GM21825 (cell line): ENCODE measurements around the gene ZNF79.
A peak's percentile ranks its signal among the peaks of the same experiment; 100 is the strongest.

Source experiments
- ATAC-seq: cut with Tn5 transposase; IDR thresholded peaks from one replicate; pipeline ENCODE4 v1.9.1; 2021; ENCODE audit warnings: mild to moderate bottlenecking, moderate library complexity; ENCODE audit not compliant: unreplicated experiment

ZNF79 gene

DNA sequence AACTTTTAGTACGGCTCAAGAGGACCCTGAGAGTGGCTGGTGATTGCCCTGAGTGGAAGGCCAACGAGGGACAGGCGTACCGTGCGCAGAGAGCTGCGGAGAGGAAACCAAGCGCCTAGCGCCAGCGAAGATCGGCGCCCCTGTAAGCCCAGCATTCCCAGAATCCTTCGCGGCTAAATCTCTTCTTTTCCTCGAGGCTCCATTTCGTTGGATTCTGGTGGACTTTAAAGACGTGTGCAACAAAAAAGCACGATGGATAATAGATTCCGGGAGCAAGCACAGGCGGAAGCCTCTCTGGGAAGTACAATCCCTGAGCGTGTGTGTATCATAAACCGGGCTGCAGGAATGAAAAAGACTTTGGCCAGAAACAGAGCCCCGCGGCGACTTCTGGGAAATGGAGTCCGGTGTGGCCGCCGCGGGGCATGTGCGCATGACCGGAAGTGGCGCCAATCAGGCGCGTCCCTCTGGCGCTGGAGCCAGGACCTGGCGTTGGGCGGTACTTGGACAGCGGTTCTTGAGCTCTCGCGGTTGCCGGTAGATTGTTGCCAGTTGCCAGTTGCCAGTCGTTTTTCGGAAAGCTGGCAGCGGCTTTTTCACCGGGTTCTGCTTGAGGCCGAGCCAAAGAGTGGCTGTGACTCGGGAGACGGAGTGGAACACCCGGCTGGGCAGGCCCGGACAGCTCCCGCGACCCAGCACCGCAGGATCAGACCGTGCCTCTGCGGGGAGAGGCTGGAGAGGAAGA lies at the start of gene ZNF79:
ZNF79 (plus strand) TSS at position 449 of the 742 bp plus-strand sequence. CDS start 406 bp downstream, outside the sequence.
- ATAC-seq: peak; percentile 85

DNA sequence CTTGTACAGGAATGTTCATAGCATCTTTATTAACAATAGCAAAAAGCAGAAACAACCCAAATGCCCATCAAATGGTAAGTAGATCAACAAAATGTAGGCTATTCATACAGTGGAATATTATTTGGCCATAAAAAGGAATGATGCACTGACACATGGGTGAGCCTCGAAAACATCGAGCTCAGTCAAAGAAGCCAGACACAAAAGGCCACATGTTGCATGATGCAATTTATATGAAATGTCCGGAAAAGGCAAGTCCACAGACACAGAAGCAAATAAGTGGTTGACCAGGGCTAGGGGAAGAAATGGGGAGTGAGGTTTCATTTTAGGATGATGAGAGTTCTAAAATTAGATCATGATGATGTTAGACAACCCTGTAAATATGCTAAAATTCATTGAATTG lies 43.7 kb upstream of the ZNF79 start:
- ATAC-seq: no peak

DNA sequence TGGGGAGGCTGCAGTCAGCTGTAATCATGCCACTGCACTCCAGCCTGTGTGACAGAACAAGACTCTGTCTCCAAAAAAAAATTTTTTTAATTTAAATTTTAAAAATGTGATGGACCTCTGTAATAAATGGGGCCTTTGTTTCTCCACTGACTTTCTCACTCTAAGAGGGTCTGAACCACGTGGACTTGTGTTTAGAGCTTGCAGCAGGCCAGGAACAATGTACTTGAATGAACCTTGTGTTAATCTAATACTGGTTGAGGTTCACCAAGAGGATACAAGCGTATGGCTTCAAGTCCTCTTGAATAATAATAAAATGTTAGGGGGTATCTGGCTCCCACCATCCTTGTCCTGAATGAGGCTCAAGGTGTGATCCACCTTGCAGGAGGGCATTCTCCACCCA lies 41.6 kb upstream of the ZNF79 start:
- ATAC-seq: no peak

DNA sequence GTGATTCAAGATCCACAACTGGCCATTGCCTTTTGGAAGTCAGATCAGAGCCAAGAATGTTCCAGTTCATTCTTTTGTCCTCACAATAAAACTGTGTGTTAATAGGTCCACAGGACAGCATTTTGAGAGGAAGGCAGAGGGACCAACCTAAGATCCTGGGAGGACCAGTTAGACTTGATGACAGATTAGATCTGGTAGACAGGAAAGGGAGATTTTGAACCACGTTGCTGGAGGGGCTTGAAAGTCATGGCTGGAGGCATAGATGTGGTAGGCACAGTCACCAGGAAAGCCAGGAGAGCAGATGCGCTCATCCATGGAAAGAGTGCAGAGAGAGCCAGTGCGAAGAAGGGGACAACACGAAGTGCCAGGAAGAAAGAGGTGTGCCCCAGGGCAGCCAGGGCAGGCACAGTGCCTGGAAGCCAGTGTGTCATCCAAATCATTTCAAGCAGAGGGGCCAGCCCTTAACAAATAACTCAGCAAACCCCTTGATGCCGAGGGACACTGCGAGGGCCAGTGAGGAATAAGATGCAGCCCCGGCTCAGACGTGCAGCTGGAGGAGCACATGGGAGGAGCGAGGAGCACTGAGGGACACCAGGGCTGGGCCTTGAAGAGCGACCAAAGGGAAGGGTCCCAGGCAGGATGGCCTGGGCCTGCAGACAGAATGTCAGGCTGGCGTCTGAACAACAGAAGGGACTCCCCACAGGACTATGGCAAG lies 40.0 kb upstream of the ZNF79 start:
- ATAC-seq: no peak

DNA sequence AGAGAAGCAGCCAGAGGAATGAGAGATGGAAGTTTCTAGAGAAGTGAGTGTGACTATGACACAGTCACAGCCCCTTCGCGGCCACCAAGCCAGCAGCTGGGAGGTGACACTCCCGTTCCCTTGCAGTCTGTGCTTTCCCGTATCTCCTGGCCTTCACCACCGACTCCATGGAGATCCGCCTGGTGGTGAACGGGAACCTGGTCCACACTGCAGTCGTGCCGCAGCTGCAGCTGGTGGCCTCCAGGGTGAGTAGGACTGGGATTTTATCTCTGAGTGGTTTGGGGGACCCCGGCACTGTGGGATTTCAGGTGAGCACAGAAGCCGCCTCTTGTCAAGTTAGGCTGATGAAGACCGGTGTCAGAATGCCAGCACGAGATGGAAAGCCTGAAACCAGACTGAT lies 39.3 kb upstream of the ZNF79 start:
- ATAC-seq: no peak

DNA sequence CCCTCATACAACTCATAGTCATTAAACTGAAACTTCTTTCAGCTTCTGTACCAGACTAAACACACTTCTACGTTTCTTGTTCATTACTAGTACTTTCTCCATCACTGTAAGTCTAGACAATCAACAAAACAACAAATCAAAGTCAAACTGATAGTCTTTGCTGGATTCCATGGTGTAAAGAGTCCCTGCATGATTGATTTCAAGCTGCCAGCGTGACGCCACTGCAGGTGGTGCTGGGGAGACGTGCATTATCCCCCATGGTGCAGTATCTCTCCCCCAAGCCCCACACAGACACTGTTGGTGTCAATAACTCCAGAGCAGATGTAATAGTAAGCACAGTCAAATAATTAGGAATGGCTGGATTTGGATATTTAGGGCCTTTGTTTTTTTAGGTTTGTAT lies 37.9 kb upstream of the ZNF79 start:
- ATAC-seq: no peak

DNA sequence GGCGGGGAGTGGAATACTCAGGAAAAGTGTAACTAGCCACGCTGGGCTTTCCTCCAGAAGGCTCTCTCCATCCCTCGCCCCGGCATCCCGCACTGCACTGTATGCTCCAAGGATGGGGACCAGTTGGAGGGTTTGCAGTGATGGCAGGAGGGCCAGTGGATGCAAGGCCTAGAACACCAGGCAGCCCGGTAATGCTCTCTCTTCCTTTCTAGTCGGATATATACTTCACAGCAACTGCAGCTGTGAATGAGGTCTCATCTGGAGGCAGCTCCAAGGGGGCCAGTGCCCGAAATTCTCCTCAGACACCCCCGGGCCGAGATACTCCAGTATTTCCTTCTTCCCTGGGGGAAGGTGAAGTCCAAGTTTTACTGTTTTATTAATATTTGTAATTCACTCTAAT lies 37.2 kb upstream of the ZNF79 start:
- ATAC-seq: no peak

DNA sequence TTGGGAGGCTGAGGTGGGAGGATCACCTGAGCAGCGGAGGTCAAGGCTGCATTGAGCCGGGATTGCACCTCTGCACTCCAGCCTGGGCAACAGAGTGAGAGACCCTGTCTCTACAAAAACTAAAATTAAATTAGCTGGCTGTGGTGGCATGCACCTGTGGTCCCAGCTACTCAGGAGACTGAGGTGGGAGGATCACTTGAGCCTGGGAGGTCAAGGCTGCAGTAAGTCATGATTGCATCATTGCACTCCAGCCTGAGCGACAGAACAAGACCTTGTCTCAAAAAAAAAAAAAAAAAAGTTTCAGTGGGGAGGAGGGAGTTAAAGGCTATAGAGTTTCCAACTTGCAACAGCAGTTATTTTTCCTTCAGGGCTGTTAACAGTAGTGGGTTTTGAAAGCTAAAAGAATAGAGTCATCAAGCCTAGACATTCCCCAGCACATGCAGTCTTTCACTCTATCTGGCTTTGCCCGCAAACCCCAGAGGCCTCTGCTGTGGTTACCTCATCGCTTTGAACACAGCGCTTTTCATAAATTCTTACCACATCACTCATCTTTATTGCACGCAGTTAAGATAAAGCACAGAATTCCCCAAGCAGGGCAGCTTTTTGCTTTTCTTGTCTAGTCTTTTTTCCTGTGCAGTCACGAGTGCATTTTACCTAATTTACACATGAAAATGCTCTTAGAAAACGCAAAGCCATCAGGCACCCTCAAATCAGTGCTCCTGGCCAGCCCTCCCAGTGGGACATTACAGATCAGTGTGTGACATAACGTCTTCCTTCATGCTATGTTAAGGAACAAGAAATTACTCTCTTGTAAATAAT lies 35.9 kb upstream of the ZNF79 start:
- ATAC-seq: peak; percentile 64

DNA sequence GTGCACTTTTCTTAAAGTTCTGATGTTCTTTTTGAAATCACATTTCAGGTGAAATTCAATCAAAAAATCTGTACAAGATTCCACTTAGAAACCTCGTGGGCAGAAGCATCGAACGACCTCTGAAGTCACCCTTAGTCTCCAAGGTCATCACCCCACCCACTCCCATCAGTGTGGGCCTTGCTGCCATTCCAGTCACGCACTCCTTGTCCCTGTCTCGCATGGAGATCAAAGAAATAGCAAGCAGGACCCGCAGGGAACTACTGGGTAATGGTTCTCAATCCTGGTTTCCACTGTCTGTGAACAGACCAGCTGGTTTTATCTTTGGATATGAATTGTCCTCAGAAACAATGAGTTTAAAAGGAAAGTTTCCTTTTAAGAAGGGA lies 35.3 kb upstream of the ZNF79 start:
- no peak for ATAC-seq

DNA sequence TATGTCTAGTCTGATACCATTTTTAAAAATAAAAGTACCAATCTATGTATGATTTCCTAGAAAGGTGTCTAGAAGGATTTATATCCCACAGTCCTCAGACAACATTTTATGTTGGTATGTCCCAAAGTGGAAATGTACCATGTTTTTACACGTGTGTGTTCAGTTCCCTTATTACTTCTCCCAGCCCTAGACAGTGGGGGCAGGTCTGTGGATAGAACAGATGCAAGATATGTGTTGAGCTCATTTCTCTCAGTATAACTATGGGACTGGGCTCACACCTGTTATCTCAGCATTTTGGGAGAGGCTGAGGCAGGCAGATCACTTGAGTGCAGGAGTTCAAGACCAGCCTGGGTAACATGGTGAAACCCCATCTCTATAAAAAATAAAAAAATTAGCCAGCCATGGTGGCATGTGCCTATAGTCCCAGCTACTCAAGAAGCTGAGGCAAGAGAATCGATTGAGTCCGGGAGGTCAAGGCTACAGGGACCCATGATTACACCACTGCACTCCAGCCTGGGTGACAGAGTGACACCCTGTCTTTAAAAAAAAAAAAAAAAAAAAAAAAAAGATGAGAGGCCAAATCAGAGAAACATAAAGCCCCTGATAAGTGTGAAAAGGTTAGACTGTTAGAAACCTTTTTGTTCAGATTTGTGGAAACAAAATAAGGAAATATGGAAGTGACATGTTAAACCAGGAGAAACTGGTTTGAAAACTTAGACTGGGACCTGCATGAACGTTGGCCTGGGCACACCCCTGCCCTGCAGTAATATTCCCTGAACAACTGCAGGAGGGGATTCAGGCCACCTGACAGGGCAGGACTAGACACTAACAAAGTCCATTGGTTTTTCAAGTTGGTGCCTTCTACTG lies 34.6 kb upstream of the ZNF79 start:
- ATAC-seq: no peak

DNA sequence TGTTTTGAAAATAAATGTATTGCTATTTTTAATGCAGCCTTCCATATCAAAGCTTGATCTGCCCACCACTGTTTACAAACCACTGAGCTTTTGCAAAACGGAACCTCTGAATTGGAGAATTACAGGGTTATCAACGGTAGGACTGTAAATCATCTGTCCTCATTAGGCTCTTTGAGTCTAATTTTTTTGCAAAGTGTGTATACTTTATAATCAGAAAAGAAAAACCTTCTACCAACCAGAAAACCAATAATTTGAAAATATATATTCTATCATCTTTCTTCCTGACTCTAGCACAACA lies 34.0 kb upstream of the ZNF79 start:
- no peak for ATAC-seq

DNA sequence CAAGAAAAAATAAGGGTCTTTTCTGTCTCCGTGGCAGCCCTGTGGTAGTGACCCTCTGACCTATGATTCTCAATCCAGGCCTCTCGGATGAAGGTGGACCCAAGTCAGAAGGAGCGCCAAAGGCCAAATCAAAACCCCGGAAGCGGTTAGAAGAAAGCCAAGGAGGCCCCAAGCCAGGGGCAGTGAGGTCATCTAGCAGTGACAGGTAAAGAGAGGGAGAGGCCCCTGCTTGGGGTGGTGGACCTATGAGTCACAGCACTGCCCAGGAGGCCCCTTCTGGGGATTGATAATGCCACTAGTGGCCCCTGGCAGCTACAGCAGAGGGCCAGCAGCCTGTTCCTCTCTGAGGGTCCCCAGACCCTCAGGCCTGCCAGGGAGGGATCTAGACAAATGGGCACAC lies 33.6 kb upstream of the ZNF79 start:
- ATAC-seq: no peak

DNA sequence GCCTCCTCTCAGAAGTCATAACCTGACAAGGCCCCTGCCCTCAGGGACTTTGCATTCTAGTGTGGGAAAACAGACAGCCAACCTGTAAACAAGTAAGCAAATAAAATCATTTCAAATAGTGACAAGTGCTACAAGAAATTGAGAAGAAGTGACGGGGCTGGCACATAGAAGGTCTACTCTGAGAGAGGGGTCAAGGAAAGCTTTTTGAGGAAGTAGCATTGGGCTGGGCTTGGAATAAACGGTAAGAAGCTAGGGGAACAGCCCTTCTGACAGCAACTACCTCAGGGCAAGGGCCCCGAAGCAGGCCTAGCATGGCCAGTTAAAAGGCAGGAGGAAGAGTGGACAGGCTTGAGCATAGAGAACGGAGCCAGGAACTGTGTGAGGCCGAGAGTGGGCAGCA lies 32.0 kb upstream of the ZNF79 start:
- no peak for ATAC-seq

DNA sequence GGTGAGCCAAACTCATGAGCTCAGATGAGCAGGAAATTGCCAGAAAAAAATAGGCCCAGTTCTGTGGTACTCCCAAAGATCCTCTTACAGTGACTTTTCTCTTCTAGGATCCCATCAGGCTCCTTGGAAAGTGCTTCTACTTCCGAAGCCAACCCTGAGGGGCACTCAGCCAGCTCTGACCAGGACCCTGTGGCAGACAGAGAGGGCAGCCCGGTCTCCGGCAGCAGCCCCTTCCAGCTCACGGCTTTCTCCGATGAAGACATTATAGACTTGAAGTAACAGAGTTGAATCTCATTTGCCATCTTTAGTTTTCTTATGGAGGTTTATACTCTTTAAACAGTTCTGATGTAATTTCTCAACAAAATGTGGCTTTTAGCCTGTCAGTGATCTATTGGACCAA lies 31.2 kb upstream of the ZNF79 start:
- no peak for ATAC-seq

DNA sequence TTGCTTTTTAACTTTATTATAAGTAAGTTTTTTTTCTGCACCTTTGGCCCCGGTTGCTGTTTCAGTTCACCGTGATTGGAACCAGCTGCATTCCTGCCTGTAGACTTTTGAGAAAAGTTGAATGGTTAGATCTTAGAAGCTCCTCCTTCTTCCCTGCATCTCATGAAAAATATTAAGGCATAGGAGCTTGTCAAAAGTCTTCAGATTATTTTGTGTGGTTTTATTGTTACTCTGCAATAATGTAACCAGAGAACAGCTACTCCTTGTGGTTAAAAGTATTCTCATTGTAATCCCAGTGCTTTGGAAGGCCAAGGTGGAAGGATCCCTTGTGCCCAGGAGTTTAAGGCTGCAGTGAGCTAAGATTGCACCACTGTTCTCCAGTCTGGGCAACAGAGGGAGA lies 30.5 kb upstream of the ZNF79 start:
- ATAC-seq: no peak

DNA sequence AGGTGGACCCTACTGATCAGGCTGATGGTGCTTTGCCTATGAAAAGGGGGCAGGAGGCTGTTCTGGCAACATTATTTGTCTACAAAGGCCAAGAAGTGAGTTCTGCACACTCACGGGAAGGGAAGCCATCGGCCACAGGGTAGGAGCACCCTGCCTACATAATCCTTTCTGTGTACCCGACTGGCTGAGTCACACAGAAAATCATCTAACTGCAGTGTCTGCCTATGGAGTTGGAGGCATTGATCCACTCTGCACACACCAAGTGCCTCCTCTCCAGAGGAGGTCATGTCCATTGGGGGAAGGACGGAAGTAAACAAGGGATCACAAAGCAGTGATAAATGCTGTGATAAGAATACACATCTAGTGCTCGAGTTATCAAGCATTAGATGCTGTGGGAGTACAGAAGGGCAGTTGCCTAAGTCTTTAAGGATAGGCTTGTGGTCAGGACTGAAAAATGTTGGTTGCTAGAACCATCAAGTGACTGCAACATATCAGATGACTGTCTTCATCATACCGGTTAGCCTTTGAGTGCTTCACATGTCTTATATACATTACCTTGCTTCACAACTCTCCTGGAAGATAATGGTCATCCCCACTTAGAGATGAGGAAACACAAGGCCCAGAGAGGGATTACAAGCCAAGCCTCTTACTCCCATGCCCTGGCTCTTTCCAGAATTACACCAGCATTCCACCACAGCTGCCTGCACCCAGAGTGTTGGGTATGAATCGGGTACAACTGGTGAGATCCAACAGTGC lies 28.5 kb upstream of the ZNF79 start:
- ATAC-seq: no peak

DNA sequence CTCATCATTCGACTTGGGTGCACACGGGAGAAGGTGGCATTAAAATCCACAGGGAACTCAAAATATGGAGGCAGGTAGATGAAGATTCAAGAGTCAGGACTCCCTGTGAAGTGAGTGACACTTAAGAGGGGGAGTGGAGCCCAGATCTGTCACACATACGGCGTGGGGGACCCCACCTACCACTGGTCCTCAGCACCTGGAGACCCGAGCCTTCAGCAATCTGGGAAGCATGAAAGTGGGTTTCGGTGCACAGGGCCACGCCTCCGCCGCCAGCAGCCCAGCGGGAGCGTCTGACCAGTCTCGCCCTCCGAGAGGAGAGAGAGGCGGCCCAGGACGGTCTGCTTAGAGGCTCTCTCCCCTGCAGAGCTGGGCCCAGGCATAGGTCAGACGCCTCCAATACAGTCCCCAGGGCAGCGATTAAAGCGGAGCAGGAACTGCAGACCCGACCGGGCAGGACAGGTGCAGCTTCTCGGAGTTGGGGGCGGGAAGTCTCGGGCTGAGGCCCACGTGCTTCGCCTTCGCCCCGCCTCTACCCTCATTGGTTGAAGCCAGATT lies 27.9 kb upstream of the ZNF79 start:
- ATAC-seq: no peak

DNA sequence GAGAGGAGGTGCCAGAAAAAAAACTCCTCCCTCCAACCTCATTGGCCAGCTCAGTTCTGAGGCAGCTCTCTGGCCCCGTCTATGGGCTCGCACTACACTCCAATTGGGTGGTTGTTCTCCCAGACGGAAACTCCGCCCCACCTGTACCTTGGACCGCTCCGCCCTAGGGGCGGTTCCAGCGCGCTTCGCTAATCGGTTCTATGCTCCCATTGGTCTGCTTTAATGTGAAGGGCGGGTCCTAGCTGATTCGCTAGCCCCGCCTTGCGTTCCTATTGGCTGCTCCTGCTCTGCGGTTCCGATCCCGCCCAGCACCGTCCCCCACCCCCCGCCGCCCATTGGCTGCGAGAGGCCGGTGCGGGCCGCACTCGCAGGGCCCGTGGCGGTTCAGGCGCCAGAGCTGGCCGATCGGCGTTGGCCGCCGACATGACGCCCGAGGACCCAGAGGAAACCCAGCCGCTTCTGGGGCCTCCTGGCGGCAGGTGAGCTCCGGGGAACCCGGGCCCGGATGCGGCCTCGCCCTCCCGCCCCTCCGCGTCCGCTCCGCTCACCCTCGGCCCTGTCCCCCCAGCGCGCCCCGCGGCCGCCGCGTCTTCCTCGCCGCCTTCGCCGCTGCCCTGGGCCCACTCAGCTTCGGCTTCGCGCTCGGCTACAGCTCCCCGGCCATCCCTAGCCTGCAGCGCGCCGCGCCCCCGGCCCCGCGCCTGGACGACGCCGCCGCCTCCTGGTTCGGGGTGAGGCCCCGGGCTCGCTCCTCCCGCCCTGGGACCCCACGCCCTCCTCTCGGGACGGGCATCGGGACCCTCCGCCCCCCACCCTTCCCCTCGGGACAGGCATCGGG lies 27.2 kb upstream of the ZNF79 start, which contains the start of gene SLC2A8:
SLC2A8 (plus strand) TSS at position 362 of the 838 bp plus-strand sequence; CDS start at position 424, 62 bp downstream.
- peak; percentile 92 for ATAC-seq
